HCT116 (cell line): ENCODE measurements around the gene DDR2. TPM values are rescaled to one million over a fixed set of nuclear protein-coding genes. Genes with fewer than 3 reads are reported as not detected.
A peak's percentile ranks its signal among the peaks of the same experiment; 100 is the strongest.

Experiments used
- ATAC-seq: fragments of 200-7000 bp; cut with Tn5 transposase; 2 replicates; pipeline ENCODE4 v1.9.1; 2020; ENCODE audit warnings: mild to moderate bottlenecking, moderate library complexity
- BruUV-seq: library from RNA; stranded (reverse); fragments of 400-500 nt; replicated peaks from 2 replicates; lab custom pipeline; 2021; lab: Mats Ljungman, UMichigan
- CTCF ChIA-PET: fragments of 300-600 bp; sonication (Branson Sonifier 250); formaldehyde crosslinking; loops from one replicate; lab custom pipeline; 2021; ENCODE audit warnings: antibody characterized with exemption; lab: Charles Lee
- POLR2A ChIA-PET: fragments of 300-600, 350-600 bp; sonication (Branson Sonifier 250); formaldehyde crosslinking; loops from one replicate; lab custom pipeline; 2021; ENCODE audit warnings: antibody characterized with exemption; lab: Charles Lee
- RAD21 ChIA-PET, 2 experiments: fragments of 300-600 bp; sonication (Branson Sonifier 250); formaldehyde crosslinking; loops; one replicate each; lab custom pipeline; 2023; ENCODE audit warnings: low total read pairs in 2 of 2; ENCODE audit not compliant: uncharacterized antibody in 2 of 2, unreplicated experiment in 2 of 2, low non-redundant PET in 1 of 2; lab: Charles Lee
- DNase-seq: peaks from one replicate; pipeline ENCODE4 v3.0.0-alpha.2; 2010; ENCODE audit warnings: low read depth, low spot score
- H2AFZ ChIP-seq: fragments of 200-600 bp; shearing (Covaris generic), sonication (generic); 2 replicates; pipeline ENCODE4 v1.6.1; 2017; ENCODE audit warnings: low read depth, mixed run types, mixed read lengths, antibody characterized with exemption, low read length; ENCODE audit not compliant: poor library complexity, severe bottlenecking
- H3K27ac ChIP-seq: 2 replicates; pipeline ENCODE4 v1.5.1; 2012; ENCODE audit warnings: low read depth, low read length
- H3K27me3 ChIP-seq: fragments of 200-600 bp; sonication (generic); 2 replicates; pipeline ENCODE4 v1.6.1; 2016; ENCODE audit warnings: mixed run types, low read length, mixed read lengths; ENCODE audit not compliant: insufficient read depth
- H3K36me3 ChIP-seq, 2 experiments: fragments of 200-500 bp in 1 of 2; fragments of 200-600 bp in 1 of 2; sonication (Bioruptor generic) in 1 of 2; sonication (generic) in 1 of 2; 2 replicates each; pipeline versions ENCODE4 v1.5.1 to v1.6.1; 2014 to 2016; ENCODE audit warnings: low read length in 2 of 2, inconsistent platforms in 1 of 2, mixed read lengths in 1 of 2, mixed run types in 1 of 2; ENCODE audit not compliant: insufficient read depth in 2 of 2, control insufficient read depth in 1 of 2
- H3K4me1 ChIP-seq, 2 experiments: fragments of 200-600 bp in 1 of 2; sonication (generic) in 1 of 2; 2 replicates each; pipeline versions ENCODE4 v1.5.1 to v1.6.1; 2012 to 2017; ENCODE audit warnings: low read length in 2 of 2, inconsistent platforms in 1 of 2, mild to moderate bottlenecking in 1 of 2, mixed read lengths in 1 of 2, mixed run types in 1 of 2, moderate library complexity in 1 of 2; ENCODE audit not compliant: insufficient read depth in 2 of 2, control insufficient read depth in 1 of 2
- H3K4me2 ChIP-seq: fragments of 200-600 bp; sonication (generic); 2 replicates; pipeline ENCODE4 v1.6.1; 2017; ENCODE audit warnings: mixed run types, low read length, mixed read lengths
- H3K4me3 ChIP-seq, 2 experiments: fragments of 200-600 bp in 1 of 2; sonication (generic) in 1 of 2; replicated peaks in 1 of 2; 2 replicates each; pipeline ENCODE4 v1.5.1; 2011 to 2016; ENCODE audit warnings: low read length in 2 of 2, control low read depth in 1 of 2, low read depth in 1 of 2, mild to moderate bottlenecking in 1 of 2, mixed read lengths in 1 of 2, mixed run types in 1 of 2
- H3K79me2 ChIP-seq: fragments of 200-600 bp; sonication (generic); 2 replicates; pipeline ENCODE4 v1.6.1; 2017; ENCODE audit warnings: mild to moderate bottlenecking, mixed run types, low read length, moderate library complexity, mixed read lengths; ENCODE audit not compliant: insufficient read depth
- H3K9ac ChIP-seq: fragments of 200-600 bp; sonication (generic); 2 replicates; pipeline ENCODE4 v1.6.1; 2016; ENCODE audit warnings: low read length, mixed read lengths
- H3K9me2 ChIP-seq: fragments of 200-600 bp; sonication (generic), shearing (Covaris generic); 2 replicates; pipeline ENCODE4 v1.6.1; 2017; ENCODE audit warnings: mixed run types, mild to moderate bottlenecking, moderate library complexity; ENCODE audit not compliant: insufficient read depth
- H3K9me3 ChIP-seq, 2 experiments: fragments of 200-500 bp in 1 of 2; fragments of 200-600 bp in 1 of 2; sonication (Bioruptor generic) in 1 of 2; sonication (generic) in 1 of 2; 2 replicates each; pipeline ENCODE4 v1.6.1; 2014 to 2017; ENCODE audit warnings: low read length in 2 of 2, mixed read lengths in 2 of 2, inconsistent platforms in 1 of 2, low read depth in 1 of 2, mild to moderate bottlenecking in 1 of 2, mixed run types in 1 of 2, moderate library complexity in 1 of 2; ENCODE audit not compliant: control insufficient read depth in 1 of 2, insufficient read depth in 1 of 2
- H4K20me1 ChIP-seq: fragments of 200-600 bp; sonication (generic), shearing (Covaris generic); 2 replicates; pipeline ENCODE4 v1.6.1; 2017; ENCODE audit warnings: mixed run types, mild to moderate bottlenecking, moderate library complexity; ENCODE audit not compliant: insufficient read depth
- ATF3 ChIP-seq: IDR thresholded peaks from 2 replicates; pipeline ENCODE4 v1.6.1; 2012
- CEBPB ChIP-seq: IDR thresholded peaks from 2 replicates; pipeline ENCODE4 v1.6.1; 2012; ENCODE audit warnings: low read depth
- CTCF ChIP-seq, 3 experiments: fragments of 200-600 bp in 1 of 3; sonication (generic) in 1 of 3; IDR thresholded peaks in 2 of 3; conservative IDR thresholded peaks in 1 of 3; 2 replicates each; pipeline ENCODE4 v1.5.1; 2012 to 2017; ENCODE audit warnings: low read depth in 2 of 3, low read length in 2 of 3, antibody characterized with exemption in 1 of 3, borderline replicate concordance in 1 of 3, control low read depth in 1 of 3, mild to moderate bottlenecking in 1 of 3, mixed read lengths in 1 of 3, mixed run types in 1 of 3, moderate library complexity in 1 of 3; ENCODE audit not compliant: insufficient read depth in 1 of 3
- FOSL1 ChIP-seq: IDR thresholded peaks from 2 replicates; pipeline ENCODE4 v1.6.1; 2012; ENCODE audit warnings: low read depth
- JUND ChIP-seq: IDR thresholded peaks from 2 replicates; pipeline ENCODE4 v1.6.1; 2012
- SP1 ChIP-seq: IDR thresholded peaks from 2 replicates; pipeline ENCODE4 v1.6.1; 2012; ENCODE audit warnings: low read depth
- YY1 ChIP-seq: IDR thresholded peaks from 2 replicates; pipeline ENCODE4 v1.6.1; 2011; ENCODE audit warnings: low read length, low read depth, moderate library complexity, mild to moderate bottlenecking; ENCODE audit not compliant: insufficient replicate concordance; ENCODE audit errors: extremely low read depth
- intact Hi-C: fragments of 100-400 bp; cut with micrococcal nuclease; formaldehyde crosslinking; loops from 2 replicates; pipeline ENCODE4 v1.10.0; 2022
- total RNA-seq: library from RNA; stranded (reverse); gene quantifications from one replicate; pipeline ENCODE4 v1.2.1, GENCODE V29; 2021; ENCODE audit not compliant: unreplicated experiment

The DDR2 gene
- total RNA-seq, 1 experiment from 2014 or later, result 0.84 TPM

GRCh38 chr1:162612606-162613400 lies 19.5 kb upstream of the DDR2 start:
- POLR2A ChIA-PET, result no interaction called here
- TF ChIP-seq YY1 (no peak), JUND (no peak), ATF3 (no peak), CEBPB (no peak), FOSL1 (no peak)
- no peak overlapping the region for H3K9ac ChIP-seq
- no peak overlapping the region for H3K4me3 ChIP-seq
- CTCF ChIA-PET, result interaction anchor here (1.0 to 3.8 kb wide), 8 partner anchors 7 to 255 kb away, joined by 3 to 29 read pairs (median 5); partner anchors contain the start of gene DDR2
- H3K9me2 ChIP-seq, result no peaks in the 10 kb centered on the region
- RAD21 ChIA-PET, result interaction anchor here in 1 of 2 experiments (0.6 to 1.6 kb wide), 2 partner anchors 30 to 187 kb away, joined by 3 to 4 read pairs; no protein-coding TSS in a partner anchor
- no peak overlapping the region for H2AFZ ChIP-seq
- no peaks in the 10 kb centered on the region for H3K4me1 ChIP-seq
- H4K20me1 ChIP-seq, result no peaks in the 10 kb centered on the region
- ATAC-seq (0 out of 2 replicates have a peak, but pooled peaks have one; percentile 9), DNase-seq (no peak)
- intact Hi-C loops, result loop anchor here (1.0 to 10.0 kb wide), 3 partner anchors 187 to 556 kb away; no protein-coding TSS in a partner anchor
- H3K79me2 ChIP-seq, result no peaks in the 10 kb centered on the region
- no peak overlapping the region for H3K4me2 ChIP-seq
- H3K36me3 ChIP-seq, result no peaks in the 10 kb centered on the region
- BruUV-seq, result no TSS peak
- H3K27me3 ChIP-seq, result no peaks in the 10 kb centered on the region
- no peak overlapping the region for H3K27ac ChIP-seq
- 0 out of 4 replicates have a peak, but pooled peaks cover 0 to 5% of the 10 kb centered on the region in 2 experiments for H3K9me3 ChIP-seq

- CTCF ChIA-PET, result interaction anchor here (1.1 to 2.3 kb wide), 2 partner anchors 27 to 183 kb away, joined by 3 to 8 read pairs; no protein-coding TSS in a partner anchor
- no peak for DNase-seq
- Histone ChIP-seq H3K27me3 (no peaks in the 10 kb centered on the region), H3K9ac (no peak overlapping the region), H3K9me3 (0 out of 4 replicates have a peak, but pooled peaks cover 0 to 5% of the 10 kb centered on the region in 2 experiments), H4K20me1 (no peaks in the 10 kb centered on the region), H3K27ac (no peak overlapping the region)
- no TSS peak for BruUV-seq
- no peak for ATAC-seq
- RAD21 ChIA-PET, result no interaction called here
- no peak for TF ChIP-seq YY1
- no peak for TF ChIP-seq CTCF (IDR thresholded peaks at IDR 0.05 in 2 of 3, conservative IDR thresholded peaks at IDR 0.05 in 1 of 3; ENCODE audit: borderline replicate concordance in 1 of 3, insufficient read depth in 1 of 3, low read depth in 2 of 3, low read length in 2 of 3)
- TF ChIP-seq SP1, result no peak
- TF ChIP-seq, all 23 proteins: peak for 0
- Histone ChIP-seq H2AFZ (no peak overlapping the region), H3K36me3 (no peaks in the 10 kb centered on the region), H3K4me1 (no peaks in the 10 kb centered on the region), H3K4me3 (no peak overlapping the region), H3K79me2 (no peaks in the 10 kb centered on the region), H3K9me2 (no peaks in the 10 kb centered on the region), H3K4me2 (no peak overlapping the region)
- intact Hi-C loops, result loop anchor here (10.0 kb wide), 1 partner anchor 262 kb away; no protein-coding TSS in a partner anchor
- POLR2A ChIA-PET, result no interaction called here
Observed at GRCh38 chr1:162616848-162617247, 15.4 kb upstream of the DDR2 start.
